DMS79 (cell line): ENCODE results near the gene SPATS2.
"Not testable (repeated sequence)": the region's sequence is repeated elsewhere in the genome, so short reads cannot be mapped to it uniquely, and the experiment has no call there.

Experiments used
- DNase-seq: peaks from one replicate; lab custom pipeline; 2025; lab: John Stamatoyannopoulos, UW

The SPATS2 gene

DNA sequence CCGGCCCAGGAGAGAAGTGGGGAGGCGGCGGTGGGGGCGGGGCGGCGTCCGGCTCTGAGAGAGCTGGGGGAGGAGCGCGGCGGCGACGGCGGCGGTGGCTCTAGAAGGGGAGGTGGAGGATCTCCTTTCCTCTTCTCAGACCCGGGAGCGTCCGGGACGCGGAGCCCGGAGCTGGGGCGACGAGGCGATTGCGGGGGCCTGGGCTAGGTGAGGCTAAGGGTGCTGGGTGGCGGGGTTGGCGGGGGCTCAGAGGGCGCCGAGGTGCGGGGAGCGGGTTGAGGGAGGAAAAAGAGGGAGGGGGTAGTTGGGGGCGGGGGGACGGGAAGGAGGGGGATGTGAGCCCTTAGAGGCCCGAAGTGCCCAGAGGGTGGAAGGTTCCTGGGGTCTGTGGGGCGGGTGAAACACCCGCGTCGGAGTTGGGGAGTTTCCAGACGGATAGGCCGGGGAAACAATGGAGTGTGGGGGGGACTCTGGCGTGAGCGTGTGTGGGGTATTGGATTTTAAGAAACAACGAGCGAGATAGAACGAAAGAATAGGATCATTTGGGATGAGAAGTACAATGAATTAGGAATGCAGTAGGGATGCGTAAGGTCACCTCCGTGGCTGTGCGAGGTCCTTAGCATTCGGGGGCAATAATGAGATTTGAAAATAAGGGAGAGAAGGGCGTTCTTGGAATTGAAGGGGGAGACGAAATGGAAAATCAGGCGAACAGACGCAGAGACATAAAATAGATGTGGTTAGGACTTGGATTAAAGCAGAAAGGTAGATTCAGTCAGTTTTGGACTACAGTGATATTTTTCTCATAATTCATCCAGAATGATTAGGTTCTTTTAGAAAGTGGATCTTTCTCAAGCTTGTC lies at the start of gene SPATS2:
TSS of gene SPATS2 (plus strand) at position 82 of the 859 bp plus-strand sequence. CDS start 93,551 bp downstream, outside the sequence.
- DNase-seq: no peak

DNA sequence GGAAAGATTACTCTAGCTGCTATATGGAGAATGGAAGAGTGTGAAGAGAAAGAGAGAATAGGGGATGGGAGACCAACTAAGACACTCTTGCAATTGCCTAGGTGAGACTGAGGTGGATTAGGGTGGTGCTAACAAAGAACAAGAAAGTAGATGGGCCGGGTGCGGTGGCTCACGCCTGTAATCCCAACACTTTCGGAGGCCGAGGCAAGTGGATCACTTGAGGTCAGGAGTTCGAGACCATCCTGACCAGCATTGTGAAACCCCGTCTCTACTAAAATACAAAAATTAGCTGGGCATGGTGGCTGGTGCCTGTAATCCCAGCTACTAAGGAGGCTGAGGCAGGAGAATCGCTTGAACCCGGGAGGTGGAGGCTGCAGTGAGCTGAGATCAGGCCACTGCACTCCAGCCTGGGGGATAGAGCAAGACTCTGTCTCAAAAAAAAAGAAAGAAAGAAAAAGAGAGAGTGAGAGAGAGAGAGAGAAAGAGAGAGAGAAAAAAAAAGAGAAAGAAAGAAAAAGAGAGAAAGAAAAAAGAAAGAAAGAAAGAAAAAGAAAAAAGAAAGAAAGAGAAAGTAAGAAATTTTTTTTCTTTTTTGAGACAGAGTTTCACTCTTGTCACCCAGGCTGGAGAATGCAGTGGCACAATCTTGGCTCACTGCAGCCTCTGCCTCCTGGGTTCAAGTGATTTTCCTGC lies 46.7 kb upstream of the SPATS2 start:
- DNase-seq: not testable (repeated sequence)

DNA sequence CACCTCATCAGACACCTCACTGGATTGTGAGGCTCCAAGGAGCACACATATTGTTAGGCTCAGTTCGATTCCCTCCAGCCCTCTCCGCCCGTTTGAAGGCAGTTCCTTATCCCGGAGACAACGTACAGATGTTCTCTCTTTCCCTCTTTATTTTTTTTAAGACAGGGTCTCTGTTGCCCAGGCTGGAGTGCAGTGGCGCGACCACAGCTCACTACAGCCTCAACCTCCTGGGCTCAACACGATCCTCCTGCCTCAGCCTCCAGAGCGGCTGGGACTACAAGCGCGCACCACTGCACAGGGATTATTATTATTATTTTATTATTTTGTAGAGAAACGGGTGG lies 44.9 kb upstream of the SPATS2 start:
- no peak for DNase-seq

DNA sequence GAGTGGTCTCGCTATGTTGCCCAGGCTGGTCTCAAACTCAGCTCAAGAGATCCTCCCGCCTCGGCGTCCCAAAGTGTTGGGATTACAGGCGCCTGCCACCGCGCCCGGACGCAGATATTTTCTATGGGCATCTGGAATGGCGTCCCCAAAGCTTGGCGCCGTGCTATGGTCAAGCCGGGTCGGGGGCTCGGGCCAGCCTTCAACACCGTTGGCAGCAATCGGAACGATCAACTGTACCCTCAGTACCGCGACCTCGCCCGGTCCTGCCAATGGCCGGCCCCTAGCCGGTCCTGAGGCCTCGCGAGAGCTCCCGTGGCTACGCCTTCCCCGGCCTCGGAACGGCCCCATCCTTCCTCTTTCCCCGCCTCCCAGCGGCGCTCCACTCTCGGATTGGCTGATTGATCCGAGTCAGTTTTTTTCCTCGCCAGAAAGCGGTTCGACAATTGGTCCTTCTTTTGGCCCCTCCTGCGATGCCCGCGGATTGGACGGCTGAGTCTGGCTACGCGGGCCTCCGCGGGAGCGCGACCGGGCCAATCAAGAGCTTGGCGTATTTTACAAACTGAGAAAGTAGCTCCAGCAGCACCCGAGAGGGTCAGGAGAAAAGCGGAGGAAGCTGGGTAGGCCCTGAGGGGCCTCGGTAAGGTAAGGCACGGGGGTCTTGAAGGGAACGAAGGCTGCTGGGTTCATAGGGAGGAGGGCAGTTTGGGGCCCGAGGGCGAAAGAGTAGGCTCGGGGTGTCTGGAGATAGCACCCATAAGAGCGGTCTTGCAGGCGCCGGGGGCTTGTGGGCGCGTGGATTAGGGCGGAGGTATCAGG lies 44.3 kb upstream of the SPATS2 start, which contains the start of gene TROAP:
TSS of gene TROAP (plus strand) at position 548 of the 816 bp plus-strand sequence. CDS start 354 bp downstream, outside the sequence.
- DNase-seq: peak; percentile 97

DNA sequence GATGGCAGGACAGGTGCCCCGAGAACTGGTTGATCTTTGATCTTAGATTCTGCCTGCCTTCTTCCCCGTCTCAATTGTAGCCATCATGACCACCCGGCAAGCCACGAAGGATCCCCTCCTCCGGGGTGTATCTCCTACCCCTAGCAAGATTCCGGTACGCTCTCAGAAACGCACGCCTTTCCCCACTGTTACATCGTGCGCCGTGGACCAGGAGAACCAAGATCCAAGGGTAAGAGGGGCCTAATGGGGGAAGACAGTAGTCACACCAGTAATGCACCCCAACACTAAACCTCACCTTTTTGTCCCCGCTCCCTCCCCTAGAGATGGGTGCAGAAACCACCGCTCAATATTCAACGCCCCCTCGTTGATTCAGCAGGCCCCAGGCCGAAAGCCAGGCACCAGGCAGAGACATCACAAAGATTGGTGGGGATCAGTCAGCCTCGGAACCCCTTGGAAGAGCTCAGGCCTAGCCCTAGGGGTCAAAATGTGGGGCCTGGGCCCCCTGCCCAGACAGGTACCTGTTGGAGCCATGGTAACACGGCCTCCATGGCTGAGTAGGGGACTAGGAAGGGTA lies 43.7 kb upstream of the SPATS2 start:
- DNase-seq: no peak

DNA sequence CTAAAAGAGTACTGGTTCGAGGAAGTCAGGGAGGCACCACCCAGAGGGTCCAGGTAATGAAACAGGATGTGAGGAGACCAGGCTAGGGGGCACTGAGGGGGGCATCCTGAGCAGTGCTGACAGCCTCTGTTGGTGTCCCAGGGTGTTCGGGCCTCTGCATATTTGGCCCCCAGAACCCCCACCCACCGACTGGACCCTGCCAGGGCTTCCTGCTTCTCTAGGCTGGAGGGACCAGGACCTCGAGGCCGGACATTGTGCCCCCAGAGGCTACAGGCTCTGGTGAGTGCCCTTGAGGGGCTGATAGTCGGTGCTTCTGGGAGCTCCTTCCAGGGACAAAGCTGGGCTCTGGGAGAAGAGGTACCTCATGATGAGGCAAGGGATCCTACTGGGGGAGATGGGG lies 41.7 kb upstream of the SPATS2 start:
- DNase-seq: no peak

DNA sequence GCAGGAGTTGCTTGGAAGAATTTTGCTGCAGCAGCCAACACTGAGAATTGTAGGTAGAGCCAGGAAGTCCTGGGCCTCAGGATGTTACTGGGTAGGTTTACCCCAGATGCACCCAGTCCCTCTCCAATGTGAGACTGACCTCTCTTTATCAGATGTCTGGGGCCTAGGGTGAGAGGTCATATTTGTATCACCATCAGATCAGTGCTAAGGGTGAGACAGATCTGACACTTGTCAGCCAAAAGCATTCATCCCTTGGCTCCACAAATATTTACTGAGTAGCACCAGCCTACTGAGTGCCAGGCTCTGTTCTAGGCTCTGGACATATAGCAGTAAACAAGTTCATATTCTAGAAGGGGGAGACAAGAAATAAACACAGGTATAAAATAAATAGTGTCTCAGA lies 39.9 kb upstream of the SPATS2 start:
- no peak for DNase-seq

DNA sequence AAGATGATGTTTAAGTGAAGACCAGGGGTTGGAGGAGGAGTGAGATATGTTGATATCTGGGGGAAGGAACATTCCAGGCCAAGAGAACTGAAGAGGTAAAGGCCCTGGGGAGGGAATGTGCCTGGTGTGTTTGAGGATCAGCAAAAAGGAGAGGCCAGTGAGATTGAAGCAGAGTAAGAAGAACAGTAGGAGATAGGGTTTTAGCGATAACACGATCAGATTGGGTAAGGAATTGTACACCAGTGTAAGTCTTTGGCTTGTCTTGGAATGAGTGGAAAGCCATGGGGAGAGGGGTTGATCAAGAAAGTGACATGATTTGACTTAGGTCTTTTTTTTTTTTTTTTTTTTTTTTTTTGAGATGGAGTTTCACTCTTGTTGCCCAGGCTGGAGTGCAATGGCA lies 39.4 kb upstream of the SPATS2 start:
- DNase-seq: no peak

DNA sequence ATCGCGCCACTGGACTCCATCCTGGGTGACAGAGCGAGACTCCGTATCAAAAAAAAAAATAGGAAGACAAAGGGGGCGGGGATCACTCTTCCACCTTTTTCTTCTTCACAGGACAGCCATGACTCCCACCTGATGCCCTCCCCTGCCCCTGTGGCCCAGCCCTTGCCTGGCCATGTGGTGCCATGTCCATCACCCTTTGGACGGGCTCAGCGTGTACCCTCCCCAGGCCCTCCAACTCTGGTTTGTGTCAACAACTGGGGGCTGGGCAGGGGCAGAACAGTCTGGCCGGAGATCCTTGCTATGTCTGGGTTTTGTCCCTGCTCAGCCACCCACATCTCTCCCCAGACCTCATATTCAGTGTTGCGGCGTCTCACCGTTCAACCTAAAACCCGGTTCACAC lies 38.4 kb upstream of the SPATS2 start:
- no peak for DNase-seq

DNA sequence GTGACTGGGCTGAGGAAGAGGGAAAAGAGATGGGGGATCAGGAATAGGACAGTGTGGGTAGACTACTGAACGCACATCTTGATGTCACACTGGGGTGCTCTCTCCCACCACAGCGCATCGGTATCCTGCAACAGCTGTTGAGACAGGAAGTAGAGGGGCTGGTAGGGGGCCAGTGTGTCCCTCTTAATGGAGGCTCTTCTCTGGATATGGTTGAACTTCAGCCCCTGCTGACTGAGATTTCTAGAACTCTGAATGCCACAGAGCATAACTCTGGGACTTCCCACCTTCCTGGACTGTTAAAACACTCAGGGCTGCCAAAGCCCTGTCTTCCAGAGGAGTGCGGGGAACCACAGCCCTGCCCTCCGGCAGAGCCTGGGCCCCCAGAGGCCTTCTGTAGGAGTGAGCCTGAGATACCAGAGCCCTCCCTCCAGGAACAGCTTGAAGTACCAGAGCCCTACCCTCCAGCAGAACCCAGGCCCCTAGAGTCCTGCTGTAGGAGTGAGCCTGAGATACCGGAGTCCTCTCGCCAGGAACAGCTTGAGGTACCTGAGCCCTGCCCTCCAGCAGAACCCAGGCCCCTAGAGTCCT lies 37.1 kb upstream of the SPATS2 start:
- no peak for DNase-seq

DNA sequence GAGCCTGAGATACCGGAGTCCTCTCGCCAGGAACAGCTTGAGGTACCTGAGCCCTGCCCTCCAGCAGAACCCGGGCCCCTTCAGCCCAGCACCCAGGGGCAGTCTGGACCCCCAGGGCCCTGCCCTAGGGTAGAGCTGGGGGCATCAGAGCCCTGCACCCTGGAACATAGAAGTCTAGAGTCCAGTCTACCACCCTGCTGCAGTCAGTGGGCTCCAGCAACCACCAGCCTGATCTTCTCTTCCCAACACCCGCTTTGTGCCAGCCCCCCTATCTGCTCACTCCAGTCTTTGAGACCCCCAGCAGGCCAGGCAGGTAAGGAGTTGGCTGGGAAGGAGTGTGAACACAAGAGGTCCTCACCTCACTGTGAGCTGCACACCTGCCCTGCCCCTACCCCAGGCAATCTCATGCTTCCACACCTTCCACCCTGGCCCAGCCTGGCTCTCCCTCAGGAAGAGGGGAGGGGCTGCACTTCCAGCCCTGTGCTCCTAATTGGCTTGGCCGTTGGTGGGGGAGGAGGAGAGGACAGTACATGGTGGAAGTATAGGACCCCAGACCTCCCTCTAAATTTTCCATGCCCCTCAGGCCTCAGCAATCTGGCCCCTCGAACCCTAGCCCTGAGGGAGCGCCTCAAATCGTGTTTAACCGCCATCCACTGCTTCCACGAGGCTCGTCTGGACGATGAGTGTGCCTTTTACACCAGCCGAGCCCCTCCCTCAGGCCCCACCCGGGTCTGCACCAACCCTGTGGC lies 36.5 kb upstream of the SPATS2 start:
- DNase-seq: no peak

DNA sequence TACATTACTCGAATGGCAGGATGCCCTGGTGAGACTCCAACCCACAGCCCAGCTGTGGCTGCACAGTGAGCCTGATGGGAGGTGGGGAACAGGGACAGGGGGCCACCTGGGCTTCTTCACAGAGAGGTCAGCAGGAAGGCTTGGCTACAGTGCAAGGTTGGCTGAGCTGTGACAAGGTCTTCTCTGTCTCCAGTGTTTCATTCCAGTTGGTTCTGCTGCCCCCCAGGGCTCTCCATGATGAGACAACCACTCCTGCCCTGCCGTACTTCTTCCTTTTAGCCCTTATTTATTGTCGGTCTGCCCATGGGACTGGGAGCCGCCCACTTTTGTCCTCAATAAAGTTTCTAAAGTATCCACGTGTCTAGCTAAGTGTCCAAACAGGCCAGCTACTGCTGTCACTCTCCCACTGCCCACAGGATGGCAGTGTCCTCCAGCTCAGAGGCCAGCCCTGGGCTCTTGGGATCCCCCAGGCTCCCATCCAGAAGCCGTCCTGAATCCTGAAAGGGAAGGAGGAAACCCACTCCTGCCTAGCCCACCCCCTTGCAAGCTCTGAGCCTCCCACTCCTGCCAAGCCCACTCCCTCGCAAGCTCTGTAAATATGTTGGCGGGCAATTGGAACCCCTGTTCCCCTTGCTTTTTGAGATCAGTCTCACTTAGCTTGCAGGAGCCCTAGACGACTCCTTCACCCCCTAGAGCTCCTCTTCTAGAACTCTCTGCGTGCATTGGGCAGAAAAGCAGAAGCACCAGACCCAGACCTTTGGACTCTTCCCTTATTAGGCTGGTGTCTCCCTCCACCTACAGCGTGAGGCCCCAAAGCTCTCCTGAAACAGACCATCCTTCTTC lies 35.7 kb upstream of the SPATS2 start:
- DNase-seq: no peak

DNA sequence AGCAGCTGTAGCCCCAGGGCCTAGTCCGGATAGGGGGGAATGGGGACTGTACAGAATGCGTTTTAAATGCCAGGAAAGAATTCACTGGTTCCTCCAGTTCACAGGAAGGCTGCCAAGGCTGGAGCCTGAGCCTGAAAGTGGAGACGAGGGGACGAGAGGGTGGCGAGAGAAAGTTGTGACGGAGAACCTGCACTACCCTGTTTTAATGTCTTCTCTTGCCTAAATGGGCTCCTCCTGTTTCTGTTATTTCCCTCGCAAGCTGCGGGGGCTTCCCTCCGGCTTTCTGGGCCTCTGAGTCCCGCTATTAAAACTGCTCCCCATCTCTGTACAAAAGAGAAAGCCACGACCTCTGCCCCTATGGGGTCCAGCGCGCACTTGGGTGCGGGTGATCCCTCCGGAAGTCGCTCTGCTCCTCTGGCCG lies 34.8 kb upstream of the SPATS2 start:
- no peak for DNase-seq

DNA sequence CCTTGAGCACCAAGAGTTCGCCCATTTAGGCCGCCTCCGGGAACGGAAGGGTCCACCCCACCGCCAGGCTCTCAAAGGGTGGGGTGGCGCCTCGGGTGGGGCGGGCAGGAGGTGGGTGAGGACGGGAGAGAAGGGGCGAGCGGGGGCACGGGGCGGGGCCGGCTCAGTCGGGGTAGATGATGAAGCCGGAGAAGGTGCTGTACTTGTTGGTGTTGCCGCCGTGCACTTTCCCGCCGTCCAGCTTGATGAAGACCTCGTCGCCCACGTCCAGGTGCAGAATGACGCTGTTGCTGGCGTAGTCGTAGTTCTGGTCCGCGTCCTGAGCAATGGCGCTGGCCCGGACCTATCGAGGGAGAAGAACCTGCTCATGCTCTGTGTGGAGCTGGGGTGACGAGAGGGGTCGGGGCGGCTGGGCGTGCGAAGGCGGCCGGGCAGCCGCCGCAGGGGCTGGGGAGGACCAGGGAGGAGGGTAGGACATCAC lies 34.3 kb upstream of the SPATS2 start:
- no peak for DNase-seq

DNA sequence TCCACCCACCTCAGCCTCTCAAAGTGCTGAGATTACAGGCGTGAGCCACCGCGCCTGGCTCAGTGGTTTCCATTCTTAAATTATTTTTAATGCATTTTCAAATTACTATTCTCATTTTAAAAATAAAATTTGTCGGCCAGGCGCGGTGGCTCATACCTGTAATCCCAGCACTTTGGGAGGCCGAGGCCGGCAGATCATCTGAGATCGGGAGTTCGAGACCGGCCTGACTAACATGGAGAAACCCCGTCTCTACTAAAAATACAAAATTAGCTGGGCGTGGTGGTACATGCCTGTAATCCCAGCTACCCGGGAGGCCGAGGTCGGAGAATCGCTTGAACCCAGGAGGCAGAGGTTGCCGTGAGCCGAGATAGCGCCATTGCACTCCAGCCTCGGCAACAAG lies 33.5 kb upstream of the SPATS2 start:
- not testable (repeated sequence) for DNase-seq

DNA sequence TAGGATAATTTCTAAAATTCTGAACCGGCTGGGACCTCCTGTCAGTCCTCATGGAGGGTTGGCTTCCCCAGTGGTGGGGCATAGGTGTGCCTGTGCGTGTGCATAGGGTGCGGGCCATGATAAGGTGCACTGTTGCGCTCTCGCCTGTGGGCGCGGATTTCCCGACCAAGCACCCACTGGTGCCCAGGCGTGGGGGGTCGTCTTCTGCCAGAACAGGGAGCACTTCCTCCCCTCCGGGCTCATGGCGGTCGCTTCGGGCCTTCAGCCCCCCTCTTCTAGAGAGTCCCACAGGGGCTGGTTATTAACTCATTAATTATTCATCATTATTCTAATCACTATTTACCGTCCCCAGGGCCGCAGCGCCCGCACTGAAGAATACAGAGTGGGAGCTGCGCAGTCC lies 33.0 kb upstream of the SPATS2 start:
- no peak for DNase-seq

DNA sequence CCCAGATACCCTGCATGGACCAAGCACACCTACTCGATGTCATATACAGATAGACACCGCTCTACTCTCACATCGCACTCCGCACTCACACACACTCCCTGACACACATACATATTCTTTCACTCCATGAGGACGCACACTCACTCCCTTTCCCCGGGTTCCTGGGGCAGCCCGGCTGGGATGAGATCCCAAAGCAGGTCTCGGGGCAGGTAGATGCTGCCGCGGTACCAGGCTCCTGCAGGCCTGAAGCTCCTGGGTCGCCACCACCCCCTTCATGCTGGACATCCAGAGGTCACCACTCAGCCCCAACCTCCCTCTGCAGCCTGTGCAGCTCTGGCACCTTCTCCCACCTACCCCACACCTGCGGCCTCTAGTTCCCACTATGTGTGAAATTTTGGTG lies 32.6 kb upstream of the SPATS2 start:
- DNase-seq: no peak

DNA sequence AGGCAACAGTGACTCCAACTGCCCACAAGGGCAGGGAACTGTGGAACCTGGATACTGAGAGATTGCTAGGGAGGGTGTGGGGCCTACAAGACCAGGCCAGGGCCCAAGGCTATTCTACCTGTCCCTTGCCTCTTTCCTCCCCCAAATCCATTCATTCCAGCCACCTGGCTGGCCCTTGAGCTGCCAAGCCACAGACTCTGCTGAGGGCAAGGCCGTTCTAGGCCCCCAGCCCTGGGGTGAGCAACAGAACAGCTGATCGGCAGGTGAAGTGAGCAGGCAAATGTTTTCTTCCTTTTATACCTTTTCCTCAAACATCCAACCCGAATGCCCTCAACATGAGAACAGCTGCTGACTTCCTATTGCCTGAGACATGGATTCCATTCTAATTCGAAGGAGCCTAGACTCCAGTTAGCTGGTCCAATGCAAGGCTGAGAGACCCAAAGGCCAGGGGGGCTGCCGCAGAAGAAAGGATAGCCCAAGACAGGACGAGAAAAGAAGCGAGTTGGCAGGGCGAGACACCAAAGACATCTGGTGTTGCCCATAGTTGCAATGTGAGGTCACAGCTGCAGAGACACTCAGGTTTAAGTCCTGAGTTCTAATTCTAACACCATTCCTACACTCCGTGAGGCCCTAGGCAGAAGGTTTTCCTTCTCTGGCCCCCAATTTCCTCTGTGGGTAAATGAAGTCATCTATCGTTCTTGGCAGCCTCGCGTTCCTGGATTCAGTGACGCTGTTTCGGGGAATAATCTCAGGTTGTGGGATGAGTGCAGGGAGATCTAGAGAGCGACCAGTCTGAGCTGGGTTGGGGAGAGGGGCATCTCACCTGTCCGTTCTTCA lies 31.9 kb upstream of the SPATS2 start:
- no peak for DNase-seq
